Small intestine (tissue), 7 donors: ENCODE measurements around the gene KCNH8. TPM values are rescaled to one million over a fixed set of nuclear protein-coding genes. Genes with fewer than 3 reads are reported as not detected.

Experiments used
- DNase-seq, 2 donors: peaks; one replicate each; pipeline versions ENCODE4 v3.0.0 to v3.0.0-alpha.2; 2013
- FAIRE-seq: peaks from 2 replicates; lab custom pipeline; 2012; peaks lifted over from hg19 to GRCh38; lab: Jason Lieb, UNC
- H3K27ac ChIP-seq, 3 donors: one replicate each; pipeline ENCODE4 v1.5.1; 2013; ENCODE audit warnings: low read length in 2 of 3, mild to moderate bottlenecking in 2 of 3, control low read depth in 1 of 3, inconsistent platforms in 1 of 3, low read depth in 1 of 3, moderate library complexity in 1 of 3
- H3K27me3 ChIP-seq, 3 donors: one replicate each; pipeline ENCODE4 v1.6.1; 2013; ENCODE audit warnings: low read length in 3 of 3, inconsistent platforms in 1 of 3; ENCODE audit not compliant: control insufficient read depth in 3 of 3, insufficient read depth in 3 of 3
- H3K36me3 ChIP-seq, 3 donors: one replicate each; pipeline ENCODE4 v1.6.1; 2013; ENCODE audit warnings: low read length in 3 of 3, inconsistent platforms in 1 of 3, low read depth in 1 of 3, mild to moderate bottlenecking in 1 of 3, moderate library complexity in 1 of 3; ENCODE audit not compliant: control insufficient read depth in 3 of 3, insufficient read depth in 2 of 3
- H3K4me1 ChIP-seq, 3 donors: one replicate each; pipeline ENCODE4 v1.6.1; 2013; ENCODE audit warnings: low read length in 2 of 3, inconsistent platforms in 1 of 3, low read depth in 1 of 3, mild to moderate bottlenecking in 1 of 3, moderate library complexity in 1 of 3; ENCODE audit not compliant: control insufficient read depth in 3 of 3, insufficient read depth in 2 of 3
- H3K4me3 ChIP-seq, 3 donors: one replicate each; pipeline ENCODE4 v1.5.1; 2013; ENCODE audit warnings: low read length in 3 of 3, control low read depth in 1 of 3, inconsistent platforms in 1 of 3, low read depth in 1 of 3, mild to moderate bottlenecking in 1 of 3, moderate library complexity in 1 of 3
- H3K9me3 ChIP-seq, 2 donors: one replicate each; pipeline ENCODE4 v1.6.1; 2013; ENCODE audit warnings: low read depth in 1 of 2, low read length in 1 of 2; ENCODE audit not compliant: control insufficient read depth in 2 of 2, insufficient read depth in 1 of 2
- WGBS, 3 donors: extraction: QIAGEN DNeasy Blood & Tissue Kit; methylation state at CpG; one replicate each; pipeline ENCODE4 v1.1.7; 2013; 5-methylcytosine and 5-hydroxymethylcytosine counted together
- polyA plus RNA-seq, 4 donors: library from polyadenylated mRNA; stranded (reverse) in 3 of 4; unstranded in 1 of 4; fragments of 200-250 nt in 3 of 4; fragments of 120-200 nt in 1 of 4; gene quantifications; one replicate each; pipeline versions ENCODE4 v1.2.1 to v1.2.3, GENCODE V29; 2013
- donor health status: healthy with polysubstance abuse.
- donor health status: control.
- donor health status: control.
- donor health status: Bipolar disorder and iron deficiency.
- donor health status: healthy.

Gene KCNH8
- polyA plus RNA-seq, 4 donors = 0.46 to 0.66 TPM; not detected in 2

DNA sequence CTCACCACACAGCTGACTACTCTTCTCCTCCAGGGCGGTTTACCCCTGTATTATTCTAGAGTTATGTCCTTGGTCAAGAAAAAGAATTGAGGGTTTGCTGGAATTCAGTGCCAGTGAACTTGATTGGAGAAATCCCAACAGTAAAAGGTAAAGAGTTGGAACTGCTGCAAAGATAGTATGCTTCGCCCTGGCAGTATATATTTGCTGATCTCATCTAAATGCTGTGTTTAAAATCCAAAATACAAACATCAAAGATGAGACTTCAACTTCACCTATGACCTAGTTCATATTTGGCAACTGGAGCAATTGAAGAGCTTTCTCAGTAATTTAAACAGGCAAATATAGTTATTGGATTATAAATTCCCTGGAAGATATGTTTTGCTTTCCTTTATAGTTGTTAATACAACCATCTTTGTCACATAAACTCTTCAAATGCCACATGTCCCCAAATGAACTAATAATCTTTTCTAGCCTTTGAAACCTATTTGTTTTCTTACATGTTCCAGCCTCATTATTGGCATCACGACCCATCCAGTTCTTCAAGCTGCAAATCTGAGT is 6.5 kb downstream of the KCNH8 start:
- no peaks in the 10 kb centered on the region for H3K4me1 ChIP-seq
- no peak overlapping the region for H3K4me3 ChIP-seq
- DNase-seq = no peak
- no peaks in the 10 kb centered on the region for H3K27me3 ChIP-seq
- H3K9me3 ChIP-seq = no peaks in the 10 kb centered on the region
- H3K36me3 ChIP-seq = no peaks in the 10 kb centered on the region
- no peak overlapping the region for H3K27ac ChIP-seq
- FAIRE-seq = no peak
- 77 to 79% (median 79%) methylated on average over 3 of the region's 3 CpGs for WGBS, 3 donors

GRCh38 chr3:19155375-19155774 is 7.1 kb downstream of the KCNH8 start:
- WGBS, 3 donors = 62 to 70% (median 66%) methylated on average over 2 of the region's 2 CpGs
- Histone ChIP-seq H3K27me3 (no peaks in the 10 kb centered on the region), H3K4me3 (no peak overlapping the region), H3K36me3 (no peaks in the 10 kb centered on the region), H3K27ac (no peak overlapping the region), H3K4me1 (no peaks in the 10 kb centered on the region), H3K9me3 (no peaks in the 10 kb centered on the region)
- FAIRE-seq (no peak), DNase-seq (no peak)

- DNase-seq = no peak
- FAIRE-seq = no peak
- H3K36me3 ChIP-seq = no peaks in the 10 kb centered on the region
- H3K27ac ChIP-seq = no peak overlapping the region
- H3K27me3 ChIP-seq = no peaks in the 10 kb centered on the region
- 77 to 89% (median 79%) methylated on average over 2 of the region's 2 CpGs for WGBS, 3 donors
- H3K4me3 ChIP-seq = no peak overlapping the region
- H3K4me1 ChIP-seq = no peaks in the 10 kb centered on the region
- H3K9me3 ChIP-seq = no peaks in the 10 kb centered on the region
Observed at GRCh38 chr3:19159966-19160635, 11.8 kb downstream of the KCNH8 start.

DNA sequence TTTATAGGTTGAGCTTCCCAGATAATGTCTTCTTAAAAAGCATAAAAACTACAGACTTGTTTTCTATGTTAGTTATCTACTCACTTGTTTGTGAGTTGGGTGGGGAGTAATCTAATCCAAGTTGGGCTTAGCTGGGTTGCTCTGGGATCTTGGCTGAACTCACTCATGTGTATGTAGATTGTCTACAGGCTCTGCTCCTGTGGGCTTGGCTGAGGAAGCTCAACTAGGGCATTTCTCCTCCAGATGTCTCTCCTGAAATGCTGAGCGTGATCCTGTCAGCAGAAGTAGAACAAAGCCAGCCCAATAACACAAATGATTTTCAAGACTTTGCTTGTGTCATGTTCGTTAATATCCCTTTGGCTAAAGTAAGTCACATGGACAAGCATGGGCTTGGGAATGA is 17.3 kb downstream of the KCNH8 start:
- Histone ChIP-seq H3K4me3 (no peak overlapping the region), H3K9me3 (no peaks in the 10 kb centered on the region), H3K4me1 (no peaks in the 10 kb centered on the region), H3K27ac (no peak overlapping the region), H3K27me3 (no peaks in the 10 kb centered on the region), H3K36me3 (no peaks in the 10 kb centered on the region)
- WGBS, 3 donors = 72 to 86% (median 76%) methylated on average over 2 of the region's 2 CpGs
- DNase-seq (no peak), FAIRE-seq (no peak)

DNA sequence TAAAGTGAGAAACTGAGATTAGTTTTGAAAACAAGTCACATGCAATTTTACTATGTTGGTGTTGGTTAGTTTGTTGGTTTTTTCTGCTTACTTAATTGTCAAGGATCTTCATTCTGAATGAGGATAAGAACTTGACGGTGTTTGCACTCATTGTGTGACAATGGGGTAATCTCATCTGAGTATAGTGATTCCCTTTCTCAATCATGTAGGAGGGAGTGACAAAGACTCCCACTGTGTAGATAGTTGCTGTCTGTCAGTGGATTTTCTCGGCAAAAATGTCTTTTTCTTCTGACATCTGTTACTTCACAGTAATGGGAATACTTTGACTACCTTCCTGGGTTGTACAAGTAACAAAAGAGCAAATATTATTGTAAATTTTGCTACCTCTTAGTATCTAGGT is 23.5 kb downstream of the KCNH8 start:
- Histone ChIP-seq H3K27me3 (no peaks in the 10 kb centered on the region), H3K9me3 (no peaks in the 10 kb centered on the region), H3K4me1 (no peaks in the 10 kb centered on the region), H3K4me3 (no peak overlapping the region), H3K27ac (no peak overlapping the region), H3K36me3 (no peaks in the 10 kb centered on the region)
- FAIRE-seq (no peak), DNase-seq (no peak)
- 62 to 81% (median 78%) methylated on average over 2 of the region's 2 CpGs for WGBS, 3 donors

DNA sequence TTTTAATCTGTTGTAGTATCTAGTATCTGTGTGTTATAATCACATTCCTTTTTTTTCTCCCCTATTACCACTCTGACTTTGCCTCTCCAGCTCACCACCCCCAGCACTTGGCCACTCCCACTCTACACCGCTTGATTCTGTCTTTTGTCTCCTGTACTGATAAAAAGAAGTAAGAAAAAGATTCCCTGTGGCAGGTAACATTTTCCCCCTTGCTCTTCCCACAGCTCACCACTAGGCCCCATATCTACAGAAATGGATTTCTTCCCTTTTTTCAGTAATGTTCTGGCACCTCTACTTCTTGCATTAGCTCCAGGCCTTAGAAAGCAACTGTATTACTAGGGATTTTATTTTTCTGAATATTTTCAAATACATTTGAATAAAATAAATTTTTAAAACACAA is 25.6 kb downstream of the KCNH8 start:
- DNase-seq (no peak), FAIRE-seq (no peak)
- 16 to 33% (median 20%) methylated on average over 1 of the region's 1 CpG for WGBS, 3 donors
- Histone ChIP-seq H3K4me3 (no peak overlapping the region), H3K27ac (no peak overlapping the region), H3K36me3 (no peaks in the 10 kb centered on the region), H3K27me3 (no peaks in the 10 kb centered on the region), H3K9me3 (no peaks in the 10 kb centered on the region), H3K4me1 (no peaks in the 10 kb centered on the region)

DNA sequence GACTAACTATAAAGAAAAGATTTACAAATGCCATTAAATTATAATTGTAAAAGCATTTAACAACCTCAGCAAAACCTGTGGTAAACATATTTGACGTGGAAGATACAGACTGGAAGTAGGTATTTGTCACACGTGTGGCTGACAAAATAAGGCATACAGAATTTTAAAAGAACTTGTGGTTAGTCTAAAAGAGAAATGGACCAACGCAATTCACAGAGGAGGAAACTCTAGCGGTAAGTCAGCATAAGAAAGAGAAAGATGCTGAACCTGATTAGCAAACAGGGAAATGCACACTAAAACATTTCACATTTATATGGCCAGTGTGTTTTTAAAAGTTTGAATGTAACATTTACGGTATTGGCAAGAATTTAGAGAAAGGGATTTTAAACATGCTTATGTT is 35.3 kb downstream of the KCNH8 start:
- 38 to 83% (median 67%) methylated on average over 5 of the region's 5 CpGs for WGBS, 3 donors
- H3K27ac ChIP-seq = no peak overlapping the region
- FAIRE-seq (no peak), DNase-seq (no peak)
- no peaks in the 10 kb centered on the region for H3K36me3 ChIP-seq
- no peaks in the 10 kb centered on the region for H3K27me3 ChIP-seq
- no peaks in the 10 kb centered on the region for H3K9me3 ChIP-seq
- H3K4me3 ChIP-seq = no peak overlapping the region
- H3K4me1 ChIP-seq = no peaks in the 10 kb centered on the region

DNA sequence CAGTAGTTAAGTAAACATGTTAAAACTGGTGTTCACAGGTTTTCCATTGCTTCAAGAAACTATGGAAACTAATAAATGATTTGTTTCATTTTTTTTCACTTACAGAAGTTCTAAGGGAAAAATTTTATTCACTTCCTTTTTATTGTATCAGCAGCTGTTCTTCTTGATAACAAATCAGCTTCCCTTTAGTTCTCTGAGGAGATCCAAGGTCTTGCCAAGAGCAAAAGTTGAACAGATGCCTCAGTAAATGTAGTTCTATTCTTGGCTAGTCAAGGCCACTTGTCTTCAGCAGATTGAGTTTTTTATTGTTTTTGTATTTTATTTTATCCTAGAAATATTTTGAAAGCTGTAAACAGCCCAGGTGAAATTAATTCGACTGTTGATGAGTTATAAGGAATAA is 41.8 kb downstream of the KCNH8 start:
- no peak for FAIRE-seq
- no peak overlapping the region for H3K27ac ChIP-seq
- H3K27me3 ChIP-seq = no peaks in the 10 kb centered on the region
- no peak for DNase-seq
- WGBS, 3 donors = 55 to 74% (median 61%) methylated on average over 1 of the region's 1 CpG
- no peaks in the 10 kb centered on the region for H3K4me1 ChIP-seq
- no peaks in the 10 kb centered on the region for H3K36me3 ChIP-seq
- no peak overlapping the region for H3K4me3 ChIP-seq
- H3K9me3 ChIP-seq = no peaks in the 10 kb centered on the region

DNA sequence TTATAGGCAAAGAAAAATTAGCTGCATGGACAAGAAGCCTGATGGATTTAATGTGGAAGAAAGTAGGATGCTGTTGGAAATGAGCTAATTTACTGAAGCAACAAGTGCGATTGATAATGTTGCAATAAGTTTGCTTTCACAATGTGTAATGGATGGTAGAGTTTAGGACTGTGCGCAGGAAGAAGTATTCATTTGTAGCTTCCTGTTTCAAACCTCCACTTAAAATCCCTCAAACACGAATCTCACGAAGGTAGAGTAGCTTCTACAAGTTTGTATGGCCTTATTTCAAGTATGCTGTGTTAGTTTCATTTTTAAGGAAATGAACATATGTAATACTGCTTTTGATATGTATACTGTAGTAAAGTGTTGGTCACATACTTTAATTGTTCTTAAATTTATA is 42.3 kb downstream of the KCNH8 start:
- H3K9me3 ChIP-seq = no peaks in the 10 kb centered on the region
- no peak overlapping the region for H3K4me3 ChIP-seq
- H3K27ac ChIP-seq = no peak overlapping the region
- no peaks in the 10 kb centered on the region for H3K36me3 ChIP-seq
- no peak for FAIRE-seq
- no peaks in the 10 kb centered on the region for H3K4me1 ChIP-seq
- no peak for DNase-seq
- H3K27me3 ChIP-seq = no peaks in the 10 kb centered on the region
- WGBS, 3 donors = 65 to 78% (median 66%) methylated on average over 4 of the region's 4 CpGs
